K562 (cell line): ENCODE measurements around the gene CA7. TPM values are rescaled to one million over a fixed set of nuclear protein-coding genes. Genes with fewer than 3 reads are reported as not detected.

Source experiments
- ATAC-seq: fragments of 200-7000 bp; cut with Tn5 transposase; 3 replicates; pipeline ENCODE4 v1.9.1; 2020; ENCODE audit warnings: moderate library complexity
- BruUV-seq: library from RNA; stranded (reverse); fragments of 400-500 nt; replicated peaks from 2 replicates; lab custom pipeline; 2021; lab: Mats Ljungman, UMichigan
- CTCF ChIA-PET: fragments of 300-600 bp; formaldehyde crosslinking; extraction: SDS; loops from one replicate; lab custom pipeline; 2021; ENCODE audit warnings: low intra/inter-chr PET ratio; lab: Yijun Ruan, JAX
- POLR2A ChIA-PET: fragments of 300-600, 350-650 bp; sonication (Branson Sonifier 250); formaldehyde crosslinking; extraction: SDS; loops from one replicate; lab custom pipeline; 2021; ENCODE audit warnings: antibody characterized with exemption, inconsistent platforms; lab: Yijun Ruan, JAX
- DNase-seq, 4 experiments: peaks; one replicate each; pipeline versions ENCODE4 v3.0.0 to v3.0.0-alpha.2; 2011 to 2018; ENCODE audit warnings: low spot score in 3 of 4, mixed read lengths in 3 of 4; ENCODE audit errors: extremely low read depth in 1 of 4
- FAIRE-seq: peaks from 2 replicates; lab custom pipeline; 2011; peaks lifted over from hg19 to GRCh38; lab: Jason Lieb, UNC
- H2AFZ ChIP-seq: 2 replicates; pipeline ENCODE4 v1.6.0; 2011; ENCODE audit warnings: low read depth, low read length, control low read depth, inconsistent platforms
- H3K27ac ChIP-seq: fragments of 200-600 bp; 3 replicates; pipeline ENCODE4 v1.8.0; 2011; ENCODE audit warnings: low read depth, mild to moderate bottlenecking, control low read depth, inconsistent platforms, low read length, moderate library complexity, mixed read lengths; ENCODE audit errors: extremely low read depth
- H3K27me3 ChIP-seq, 2 experiments: fragments of 300-600 bp in 1 of 2; 2 replicates in 1 of 2; 3 replicates in 1 of 2; pipeline versions ENCODE4 v1.6.0 to v1.8.0; 2011; ENCODE audit warnings: inconsistent platforms in 2 of 2, low read length in 2 of 2, mild to moderate bottlenecking in 1 of 2, mixed read lengths in 1 of 2, moderate library complexity in 1 of 2; ENCODE audit not compliant: control insufficient read depth in 2 of 2, insufficient read depth in 2 of 2
- H3K36me3 ChIP-seq: fragments of 300-600 bp; 3 replicates; pipeline ENCODE4 v1.8.0; 2011; ENCODE audit warnings: mild to moderate bottlenecking, low read length, inconsistent platforms; ENCODE audit not compliant: control insufficient read depth, insufficient read depth
- H3K4me1 ChIP-seq, 2 experiments: fragments of 200-600 bp in 1 of 2; replicated peaks in 1 of 2; 2 replicates in 1 of 2; 3 replicates in 1 of 2; pipeline versions ENCODE4 v1.5.1 to v1.8.0; 2011; ENCODE audit warnings: inconsistent platforms in 2 of 2, low read length in 2 of 2, mild to moderate bottlenecking in 1 of 2, mixed read lengths in 1 of 2, moderate library complexity in 1 of 2; ENCODE audit not compliant: control insufficient read depth in 2 of 2, insufficient read depth in 2 of 2
- H3K4me2 ChIP-seq: 2 replicates; pipeline ENCODE4 v1.6.1; 2011; ENCODE audit warnings: low read length, control low read depth, inconsistent platforms, mixed read lengths; ENCODE audit not compliant: insufficient read depth
- H3K4me3 ChIP-seq: fragments of 200-600 bp; sonication (generic), shearing (Covaris generic); 2 replicates; pipeline ENCODE4 v1.5.1; 2016; ENCODE audit warnings: control low read depth, inconsistent platforms
- H3K79me2 ChIP-seq: fragments of 200-600 bp; 3 replicates; pipeline ENCODE4 v1.8.0; 2011; ENCODE audit warnings: low read length, inconsistent platforms; ENCODE audit not compliant: control insufficient read depth, insufficient read depth
- H3K9ac ChIP-seq, 2 experiments: 2 replicates each; pipeline versions ENCODE4 v1.6.0 to v1.6.1; 2011; ENCODE audit warnings: low read depth in 2 of 2, low read length in 2 of 2, control low read depth in 1 of 2, inconsistent platforms in 1 of 2, mild to moderate bottlenecking in 1 of 2, mixed read lengths in 1 of 2; ENCODE audit not compliant: insufficient read depth in 1 of 2
- H3K9me1 ChIP-seq: one replicate; pipeline ENCODE4 v1.6.0; 2011; ENCODE audit warnings: inconsistent platforms, mild to moderate bottlenecking, low read length, moderate library complexity; ENCODE audit not compliant: control insufficient read depth, insufficient read depth
- H3K9me3 ChIP-seq: replicated peaks from 2 replicates; pipeline ENCODE4 v1.5.1; 2011; ENCODE audit warnings: low read depth, low read length, inconsistent platforms; ENCODE audit not compliant: control insufficient read depth, insufficient read depth
- H4K20me1 ChIP-seq: replicated peaks from 2 replicates; pipeline ENCODE4 v1.6.1; 2011; ENCODE audit warnings: low read length, inconsistent platforms, mixed read lengths; ENCODE audit not compliant: control insufficient read depth, insufficient read depth
- TAF1 ChIP-seq: IDR thresholded peaks from 2 replicates; pipeline ENCODE4 v1.6.1; 2011; ENCODE audit warnings: mild to moderate bottlenecking, low read length, moderate library complexity; ENCODE audit not compliant: insufficient read depth, control insufficient read depth, severe bottlenecking; ENCODE audit errors: extremely low read depth
- ZNF740 ChIP-seq, 3 experiments: fragments of 200-800 bp in 1 of 3; sonication (Bioruptor generic) in 1 of 3; sonication (generic) in 1 of 3; formaldehyde crosslinking in 1 of 3; IDR thresholded peaks; 2 replicates each; pipeline versions ENCODE4 v1.6.1 to v1.8.0; 2016 to 2022; ENCODE audit warnings: mild to moderate bottlenecking in 2 of 3, missing compliant biosample characterization in 2 of 3, missing genetic modification characterization in 2 of 3, missing genetic modification reagents in 1 of 3
- WGBS: fragments of 100-300 bp; shearing (Covaris generic); methylation state at CpG from one replicate; pipeline ENCODE4 v1.1.6; 2016; ENCODE audit warnings: low coverage, mixed read lengths; ENCODE audit not compliant: insufficient coverage; ENCODE audit errors: missing lambda C conversion rate; 5-methylcytosine and 5-hydroxymethylcytosine counted together
- in situ Hi-C: fragments of 300-500 bp; cut with MboI; formaldehyde crosslinking; loops from 4 replicates; pipeline ENCODE4 v1.15.0; 2018; ENCODE audit warnings: inconsistent platforms, mixed read lengths
- intact Hi-C: fragments of 100-400 bp; cut with micrococcal nuclease; formaldehyde crosslinking; loops from 2 replicates; pipeline ENCODE4 v1.14.2; 2022
- polyA plus RNA-seq, 8 experiments: library from polyadenylated mRNA; depleted of rRNA in 4 of 8; stranded (reverse) in 5 of 8; unstranded in 3 of 8; fragments of >200 nt; fragmentation: Nextera tagmentation in 2 of 8; fragmentation: Illumina TruSeq in 1 of 8; extraction: Ambion mirVana in 2 of 8; extraction: Trizol in 1 of 8; gene quantifications; 2 replicates each; pipeline versions ENCODE4 v1.2.1 to v1.2.3, GENCODE V29; 2011 to 2014; ENCODE audit warnings: inconsistent platforms in 1 of 8, missing spikeins in 1 of 8
- total RNA-seq, 7 experiments: library from RNA; depleted of rRNA in 6 of 7; stranded (reverse); fragments of >200 nt in 6 of 7; fragmentation: Illumina TruSeq in 2 of 7; extraction: Trizol in 2 of 7; gene quantifications; 2 replicates each; pipeline versions ENCODE4 v1.2.1 to v1.2.3, GENCODE V29; 2011 to 2021; ENCODE audit warnings: low replicate concordance in 1 of 7

The CA7 gene
- total and polyA plus RNA-seq, 9 of the 15 experiments (the other 6 are each of a cell fraction or from before 2014, with no cell fraction given), result 0.03 to 0.07 (median 0.05) TPM; not detected in 5

GRCh38 chr16:66891797-66892196, 47.6 kb downstream of the CA7 start:
- H4K20me1 ChIP-seq, result no peaks in the 10 kb centered on the region
- H3K4me3 ChIP-seq, result no peak overlapping the region
- ATAC-seq (no peak), FAIRE-seq (no peak), DNase-seq (no peak)
- peaks cover 29% of the 10 kb centered on the region; the same call in 2 of the 3 replicates for H3K36me3 ChIP-seq
- CTCF ChIA-PET, result interaction anchor here (0.6 kb wide), 1 partner anchor 110 kb away, joined by 3 read pairs; no protein-coding TSS in a partner anchor
- BruUV-seq, result no TSS peak
- no peak overlapping the region for H2AFZ ChIP-seq
- H3K27me3 ChIP-seq, result no peaks in the 10 kb centered on the region
- H3K4me2 ChIP-seq, result no peak overlapping the region
- POLR2A ChIA-PET, result interaction anchor here (0.6 kb wide), 1 partner anchor 354 kb away, joined by 3 read pairs; no protein-coding TSS in a partner anchor
- in situ Hi-C loops, result no loop called here
- H3K79me2 ChIP-seq, result no peaks in the 10 kb centered on the region
- no peaks in the 10 kb centered on the region for H3K9me3 ChIP-seq
- no peaks in the 10 kb centered on the region for H3K9me1 ChIP-seq
- intact Hi-C loops, result no loop called here
- 0 out of 2 replicates have a peak, but pooled peaks have one; percentile 46 for TF ChIP-seq ZNF740 (CRISPR knock-in tag; IDR thresholded peaks at IDR 0.05)
- no peak for TF ChIP-seq ZNF740 (tag; IDR thresholded peaks at IDR 0.05)
- TF ChIP-seq TAF1, result no peak
- peaks cover 7 to 8% of the 10 kb centered on the region in 2 experiments; a peak in 3 of 5 replicates for H3K4me1 ChIP-seq
- 79% methylated on average over 6 of the region's 6 CpGs for WGBS
- no peak overlapping the region for H3K27ac ChIP-seq
- no peak overlapping the region; a peak in 1 of 4 replicates for H3K9ac ChIP-seq
